Neural crest cell (in vitro differentiated cells): ENCODE measurements around the gene SOAT1. TPM values are rescaled to one million over a fixed set of nuclear protein-coding genes. Genes with fewer than 3 reads are reported as not detected.

Source experiments
- DNase-seq: peaks from one replicate; pipeline ENCODE4 v3.0.0; 2021; ENCODE audit warnings: low read depth, mixed read lengths, low spot score
- H3K27ac Mint-ChIP-seq: one replicate; pipeline ENCODE4 v1.8.0; 2021; ENCODE audit warnings: mild to moderate bottlenecking, mixed read lengths; ENCODE audit not compliant: unreplicated experiment
- H3K27me3 Mint-ChIP-seq: 2 replicates; pipeline ENCODE4 v1.8.0; 2021; ENCODE audit warnings: low read depth, mild to moderate bottlenecking, mixed read lengths
- H3K36me3 Mint-ChIP-seq: 2 replicates; pipeline ENCODE4 v1.8.0; 2021; ENCODE audit warnings: low read depth, mild to moderate bottlenecking, mixed read lengths
- H3K4me1 Mint-ChIP-seq: 2 replicates; pipeline ENCODE4 v1.8.0; 2021; ENCODE audit warnings: mixed read lengths
- H3K4me3 Mint-ChIP-seq: one replicate; pipeline ENCODE4 v1.8.0; 2021; ENCODE audit warnings: mild to moderate bottlenecking, mixed read lengths
- H3K9me3 Mint-ChIP-seq: 2 replicates; pipeline ENCODE4 v1.8.0; 2021; ENCODE audit warnings: mixed read lengths
- total RNA-seq: library from RNA; stranded (reverse); gene quantifications from 2 replicates; pipeline ENCODE4 v1.2.1, GENCODE V29; 2021
- TF ChIP-seq, protein P1 (sequence below): fragments of 200-600 bp; sonication (generic); conservative IDR thresholded peaks from 2 replicates; pipeline ENCODE4 v1.5.0; 2021; ENCODE audit warnings: antibody characterized with exemption, mild to moderate bottlenecking

SOAT1 gene
- total RNA-seq, 1 donor from 2014 or later = 44.8 TPM

DNA sequence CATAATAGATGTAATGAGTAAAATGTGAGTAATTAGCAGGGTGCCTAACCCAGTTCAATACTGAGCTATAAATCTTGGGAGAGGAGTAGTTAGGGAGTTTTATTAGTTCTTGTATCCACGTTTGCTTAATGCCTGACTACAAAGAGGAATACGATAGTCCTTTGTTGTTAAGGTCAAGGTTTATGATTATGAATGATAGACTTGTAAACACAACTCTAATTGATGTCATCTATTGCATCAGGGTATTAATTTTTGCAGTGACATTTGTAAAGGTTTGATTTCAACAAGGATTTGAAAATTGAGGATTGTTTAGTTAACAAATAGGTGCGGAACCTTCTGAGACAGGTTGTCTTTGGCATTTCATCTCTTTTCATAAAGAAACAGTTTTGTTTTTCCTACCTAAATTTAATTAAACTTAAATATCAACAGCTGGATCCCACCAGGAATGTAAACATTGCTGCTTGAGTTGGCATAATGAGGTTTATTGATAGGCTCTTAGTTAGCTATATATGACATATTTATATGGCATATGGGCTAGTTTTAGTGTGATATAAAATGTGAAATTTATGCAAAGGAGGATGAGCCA is 9.7 kb downstream of the SOAT1 start:
- Mint-ChIP-seq H3K4me1 (peaks cover 15% of the 10 kb centered on the region), H3K36me3 (peaks cover 22% of the 10 kb centered on the region), H3K27me3 (no peaks in the 10 kb centered on the region), H3K27ac (no peak overlapping the region), H3K4me3 (no peak overlapping the region), H3K9me3 (no peaks in the 10 kb centered on the region)
- DNase-seq = no peak
- TF ChIP-seq, protein P1, sequence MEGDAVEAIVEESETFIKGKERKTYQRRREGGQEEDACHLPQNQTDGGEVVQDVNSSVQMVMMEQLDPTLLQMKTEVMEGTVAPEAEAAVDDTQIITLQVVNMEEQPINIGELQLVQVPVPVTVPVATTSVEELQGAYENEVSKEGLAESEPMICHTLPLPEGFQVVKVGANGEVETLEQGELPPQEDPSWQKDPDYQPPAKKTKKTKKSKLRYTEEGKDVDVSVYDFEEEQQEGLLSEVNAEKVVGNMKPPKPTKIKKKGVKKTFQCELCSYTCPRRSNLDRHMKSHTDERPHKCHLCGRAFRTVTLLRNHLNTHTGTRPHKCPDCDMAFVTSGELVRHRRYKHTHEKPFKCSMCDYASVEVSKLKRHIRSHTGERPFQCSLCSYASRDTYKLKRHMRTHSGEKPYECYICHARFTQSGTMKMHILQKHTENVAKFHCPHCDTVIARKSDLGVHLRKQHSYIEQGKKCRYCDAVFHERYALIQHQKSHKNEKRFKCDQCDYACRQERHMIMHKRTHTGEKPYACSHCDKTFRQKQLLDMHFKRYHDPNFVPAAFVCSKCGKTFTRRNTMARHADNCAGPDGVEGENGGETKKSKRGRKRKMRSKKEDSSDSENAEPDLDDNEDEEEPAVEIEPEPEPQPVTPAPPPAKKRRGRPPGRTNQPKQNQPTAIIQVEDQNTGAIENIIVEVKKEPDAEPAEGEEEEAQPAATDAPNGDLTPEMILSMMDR = no peak

DNA sequence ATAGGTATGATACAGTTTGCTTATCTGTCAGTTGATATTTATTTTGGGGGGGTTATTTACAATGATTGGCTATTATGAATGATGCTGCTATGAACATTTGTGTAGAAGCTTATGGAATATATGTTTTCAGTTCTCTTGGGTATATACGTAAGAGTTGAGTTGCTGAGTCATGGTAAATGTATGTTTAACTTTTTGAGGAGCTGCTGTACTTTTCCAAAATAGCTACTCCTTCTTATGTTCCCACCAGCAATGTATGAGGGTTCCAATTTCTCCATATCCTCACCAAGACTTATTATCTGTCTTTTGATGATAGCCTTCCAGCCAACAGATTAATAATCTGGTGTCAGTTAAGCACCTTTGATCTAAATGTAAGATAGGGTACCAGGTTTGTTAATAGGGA is 11.9 kb downstream of the SOAT1 start:
- peaks cover 5% of the 10 kb centered on the region for H3K4me1 Mint-ChIP-seq
- peaks cover 22% of the 10 kb centered on the region for H3K36me3 Mint-ChIP-seq
- DNase-seq = no peak
- H3K27ac Mint-ChIP-seq = no peak overlapping the region
- H3K27me3 Mint-ChIP-seq = no peaks in the 10 kb centered on the region
- H3K4me3 Mint-ChIP-seq = no peak overlapping the region
- TF ChIP-seq, protein P1 = no peak
- H3K9me3 Mint-ChIP-seq = no peaks in the 10 kb centered on the region

DNA sequence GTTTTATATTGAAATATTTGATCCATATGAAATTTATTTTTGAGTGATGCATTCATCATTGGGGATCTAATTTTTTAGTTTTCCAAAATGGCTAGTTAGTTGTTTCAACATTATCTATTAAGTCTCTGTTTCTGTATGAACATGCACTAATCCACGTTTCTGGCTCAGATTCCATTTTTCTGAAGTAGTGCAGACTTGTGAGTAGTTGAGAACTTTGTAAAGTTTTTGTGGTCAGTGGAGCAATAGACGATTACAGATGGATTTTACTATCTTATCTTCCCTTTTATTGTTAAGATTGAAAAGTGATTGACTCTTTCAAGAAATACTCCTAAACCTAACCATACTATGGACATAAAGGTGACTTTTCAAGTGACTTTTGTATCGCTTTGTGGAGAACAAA is 16.7 kb downstream of the SOAT1 start:
- Mint-ChIP-seq H3K36me3 (peaks cover 27% of the 10 kb centered on the region), H3K4me1 (no peaks in the 10 kb centered on the region), H3K27ac (no peak overlapping the region), H3K4me3 (no peak overlapping the region), H3K27me3 (no peaks in the 10 kb centered on the region), H3K9me3 (no peaks in the 10 kb centered on the region)
- TF ChIP-seq, protein P1 = no peak
- no peak for DNase-seq

DNA sequence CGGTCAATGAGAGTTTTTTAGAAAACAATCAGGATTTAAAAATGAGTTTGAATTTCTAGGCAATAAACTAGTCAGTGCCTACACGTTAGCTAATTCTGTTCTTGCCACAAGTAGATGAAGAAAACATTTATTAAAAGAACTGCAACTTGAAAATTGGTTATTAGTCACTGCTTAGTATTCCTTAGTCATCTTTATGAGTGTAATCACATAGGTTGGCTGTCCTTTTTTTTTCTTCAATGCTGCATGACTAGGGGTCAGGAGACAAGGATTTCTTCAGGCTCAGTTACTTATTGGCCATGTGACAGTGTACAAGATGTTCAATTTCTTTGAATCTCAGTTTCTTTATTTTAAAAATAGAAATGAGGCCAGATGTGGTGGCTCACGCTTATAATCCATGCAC is 17.1 kb downstream of the SOAT1 start:
- Mint-ChIP-seq H3K4me3 (no peak overlapping the region), H3K9me3 (no peaks in the 10 kb centered on the region), H3K36me3 (peaks cover 25% of the 10 kb centered on the region), H3K4me1 (no peaks in the 10 kb centered on the region), H3K27ac (no peak overlapping the region), H3K27me3 (no peaks in the 10 kb centered on the region)
- DNase-seq = no peak
- TF ChIP-seq, protein P1 = no peak

DNA sequence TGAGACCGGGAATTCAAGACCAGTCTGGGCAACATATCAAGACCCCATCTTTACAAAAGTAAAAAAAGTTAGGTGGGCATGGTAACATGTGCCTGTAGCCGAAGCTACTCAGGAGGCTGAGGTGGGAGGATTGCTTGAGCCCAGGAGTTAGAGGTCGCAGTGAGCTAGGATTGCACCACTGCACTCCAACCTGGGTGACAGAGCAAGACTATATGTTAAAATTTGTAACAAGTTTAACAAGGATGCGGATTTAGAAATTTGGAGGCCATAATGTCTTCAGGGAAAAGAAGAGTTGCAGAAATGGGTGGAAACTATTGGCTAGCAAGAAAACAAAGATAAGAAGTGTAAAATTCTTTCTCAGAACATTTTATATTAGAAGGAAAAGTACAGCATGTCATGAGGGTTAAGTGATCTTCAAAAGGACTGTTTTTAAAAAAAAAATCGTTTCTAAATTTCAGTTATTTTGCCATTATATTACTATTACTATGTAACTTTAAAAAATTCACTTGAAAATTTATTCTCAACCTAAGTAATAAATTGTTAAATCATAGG is 17.6 kb downstream of the SOAT1 start:
- no peaks in the 10 kb centered on the region for H3K27me3 Mint-ChIP-seq

More for the DNA sequence above, 17.6 kb downstream of the SOAT1 start:
- Mint-ChIP-seq H3K9me3 (no peaks in the 10 kb centered on the region), H3K27ac (no peak overlapping the region), H3K4me3 (no peak overlapping the region), H3K36me3 (peaks cover 20% of the 10 kb centered on the region), H3K4me1 (no peaks in the 10 kb centered on the region)
- TF ChIP-seq, protein P1 = no peak
- DNase-seq = no peak
